HCT116 (cell line): ENCODE results near the gene PDLIM5.

Source experiments
- EZH2phosphoT487 ChIP-seq: fragments of 200-600 bp; IDR thresholded peaks from 2 replicates; pipeline ENCODE4 v1.6.1; 2018; ENCODE audit warnings: antibody characterized with exemption, borderline replicate concordance
- POLR2A ChIP-seq: IDR thresholded peaks from 2 replicates; pipeline ENCODE4 v1.7.0; 2011; ENCODE audit warnings: borderline replicate concordance; ENCODE audit not compliant: insufficient read depth, insufficient read length; ENCODE audit errors: extremely low read depth
- POLR2AphosphoS5 ChIP-seq: IDR thresholded peaks from 2 replicates; pipeline ENCODE4 v1.6.1; 2011; ENCODE audit warnings: mild to moderate bottlenecking, low read depth, low read length, moderate library complexity
- TF ChIP-seq, protein P1 (sequence below), 3 experiments: fragments of 200-600 bp in 1 of 3; sonication (generic) in 1 of 3; IDR thresholded peaks in 2 of 3; conservative IDR thresholded peaks in 1 of 3; 2 replicates each; pipeline ENCODE4 v1.5.1; 2012 to 2017; ENCODE audit warnings: low read depth in 2 of 3, low read length in 2 of 3, antibody characterized with exemption in 1 of 3, borderline replicate concordance in 1 of 3, control low read depth in 1 of 3, mild to moderate bottlenecking in 1 of 3, mixed read lengths in 1 of 3, mixed run types in 1 of 3, moderate library complexity in 1 of 3; ENCODE audit not compliant: insufficient read depth in 1 of 3

DNA sequence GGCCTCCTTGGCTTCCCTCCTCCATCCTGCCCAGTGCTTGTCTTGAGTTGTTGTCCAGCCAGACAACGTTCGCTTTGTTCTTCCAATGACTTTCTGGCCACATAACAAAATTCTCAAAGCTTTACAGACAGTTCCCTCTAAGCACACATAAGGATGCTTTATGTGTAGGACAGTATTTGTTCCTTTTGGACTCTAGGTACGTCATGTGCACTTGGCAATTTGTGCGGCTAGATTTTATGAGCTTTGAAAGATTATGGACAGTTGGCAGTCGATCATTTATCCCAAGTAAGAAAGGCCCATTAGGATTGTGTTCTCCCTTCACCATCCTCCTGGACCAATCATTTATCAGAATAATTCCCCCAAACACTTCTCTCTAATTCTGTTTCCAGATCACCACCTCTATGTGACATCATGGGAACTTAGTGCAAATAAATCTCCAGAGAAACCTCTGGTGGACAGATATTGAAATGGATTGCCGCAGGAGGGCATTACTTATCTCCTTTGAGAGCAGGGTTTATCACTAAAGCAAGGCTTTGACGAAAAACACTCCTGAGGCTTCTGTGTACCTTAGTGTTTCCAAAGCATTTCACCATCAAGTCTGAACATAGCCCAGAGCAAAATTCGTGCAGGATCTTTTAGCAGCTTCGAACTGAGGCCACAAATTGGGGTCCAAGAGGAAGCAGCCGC lies 228.6 kb downstream of the PDLIM5 start:
- no peak for TF ChIP-seq EZH2phosphoT487
- TF ChIP-seq, protein P1, sequence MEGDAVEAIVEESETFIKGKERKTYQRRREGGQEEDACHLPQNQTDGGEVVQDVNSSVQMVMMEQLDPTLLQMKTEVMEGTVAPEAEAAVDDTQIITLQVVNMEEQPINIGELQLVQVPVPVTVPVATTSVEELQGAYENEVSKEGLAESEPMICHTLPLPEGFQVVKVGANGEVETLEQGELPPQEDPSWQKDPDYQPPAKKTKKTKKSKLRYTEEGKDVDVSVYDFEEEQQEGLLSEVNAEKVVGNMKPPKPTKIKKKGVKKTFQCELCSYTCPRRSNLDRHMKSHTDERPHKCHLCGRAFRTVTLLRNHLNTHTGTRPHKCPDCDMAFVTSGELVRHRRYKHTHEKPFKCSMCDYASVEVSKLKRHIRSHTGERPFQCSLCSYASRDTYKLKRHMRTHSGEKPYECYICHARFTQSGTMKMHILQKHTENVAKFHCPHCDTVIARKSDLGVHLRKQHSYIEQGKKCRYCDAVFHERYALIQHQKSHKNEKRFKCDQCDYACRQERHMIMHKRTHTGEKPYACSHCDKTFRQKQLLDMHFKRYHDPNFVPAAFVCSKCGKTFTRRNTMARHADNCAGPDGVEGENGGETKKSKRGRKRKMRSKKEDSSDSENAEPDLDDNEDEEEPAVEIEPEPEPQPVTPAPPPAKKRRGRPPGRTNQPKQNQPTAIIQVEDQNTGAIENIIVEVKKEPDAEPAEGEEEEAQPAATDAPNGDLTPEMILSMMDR (IDR thresholded peaks at IDR 0.05 in 2 of 3, conservative IDR thresholded peaks at IDR 0.05 in 1 of 3; ENCODE audit: borderline replicate concordance in 1 of 3, insufficient read depth in 1 of 3, low read depth in 2 of 3, low read length in 2 of 3) = no peak
- TF ChIP-seq POLR2A = no peak
- TF ChIP-seq POLR2AphosphoS5 = no peak
